GM12892 (cell line): ENCODE data around the gene RBM22.

Source experiments
- POLR2A ChIP-seq: IDR thresholded peaks from 2 replicates; pipeline ENCODE4 v1.6.1; 2011; ENCODE audit warnings: low read depth, low read length, control low read depth
- POLR2AphosphoS5 ChIP-seq: IDR thresholded peaks from 2 replicates; pipeline ENCODE4 v1.6.1; 2011; ENCODE audit warnings: low read depth, low read length, control low read depth
- TAF1 ChIP-seq: IDR thresholded peaks from 2 replicates; pipeline ENCODE4 v1.6.1; 2011; ENCODE audit warnings: low read depth, mild to moderate bottlenecking, control low read depth, low read length, borderline replicate concordance

DNA sequence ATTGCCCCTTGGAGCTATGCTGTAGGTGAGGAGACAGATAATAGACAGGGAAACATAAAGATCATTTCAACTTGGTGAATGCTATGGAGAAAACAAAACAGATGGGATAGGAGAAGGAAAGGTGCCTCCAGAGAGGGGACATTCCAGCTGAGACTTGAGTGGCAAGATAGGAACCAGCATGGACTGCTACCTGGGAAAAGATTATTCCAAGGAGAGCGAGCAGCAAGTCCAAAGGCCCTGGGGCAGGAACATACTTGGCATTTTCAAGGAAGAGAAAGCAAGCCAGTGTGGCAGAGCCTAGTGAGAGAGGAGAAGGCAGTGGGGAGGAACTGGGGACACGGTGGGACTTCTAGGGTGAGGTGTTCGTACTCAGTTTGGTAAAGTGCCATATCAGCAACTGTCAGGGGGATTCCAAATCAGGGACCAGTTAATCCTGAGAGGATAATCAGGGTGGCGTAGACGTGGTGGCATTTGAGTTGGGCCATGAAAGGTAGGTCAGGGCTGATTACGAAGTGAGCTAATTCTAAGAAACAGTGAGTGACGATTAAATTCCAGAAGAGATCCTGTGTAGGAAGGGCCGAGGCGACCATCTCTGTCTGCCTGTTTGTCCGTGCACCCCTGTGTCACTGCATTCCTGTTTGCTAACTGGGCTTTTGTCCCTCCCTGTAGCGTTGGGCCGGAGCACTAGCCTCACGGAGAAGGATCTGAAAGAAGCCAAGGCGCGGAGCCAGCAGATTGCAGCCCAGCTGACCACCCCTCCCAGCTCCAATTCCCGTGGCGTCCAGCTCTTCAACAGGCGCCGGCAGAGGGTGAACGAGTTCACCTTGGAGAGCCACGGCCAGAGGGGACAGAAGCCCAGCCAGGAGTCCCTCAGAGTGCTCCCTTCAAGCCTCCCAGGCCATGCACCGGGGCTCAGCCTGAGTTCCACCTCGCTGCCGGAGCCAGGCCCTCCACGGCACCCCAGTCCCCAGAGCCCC lies 53.3 kb downstream of the RBM22 start:
- no peak for TF ChIP-seq POLR2A
- TF ChIP-seq POLR2AphosphoS5: no peak
- TF ChIP-seq TAF1: no peak
